Activated T-helper 17 cell treated with anti-CD3 and anti-CD28 coated beads, Interleukin-2, amount 50 U/mL, for 72 hours (primary cell): Measurements from ENCODE around the gene CHD2. TPM values are rescaled to one million over a fixed set of nuclear protein-coding genes. Genes with fewer than 3 reads are reported as not detected.
"Not testable (repeated sequence)": the region's sequence is repeated elsewhere in the genome, so short reads cannot be mapped to it uniquely, and the experiment has no call there.

ENCODE experiments used
- ATAC-seq: fragments of 150-1000 bp; cut with Tn5 transposase; replicated peaks from 2 replicates; pipeline ENCODE4 v1.10.0; 2021; ENCODE audit warnings: mild to moderate bottlenecking, moderate library complexity
- H3K27ac Mint-ChIP-seq: one replicate; pipeline ENCODE4 v1.8.0; 2022; ENCODE audit warnings: mixed read lengths
- H3K27me3 Mint-ChIP-seq: one replicate; pipeline ENCODE4 v1.8.0; 2022; ENCODE audit warnings: mixed read lengths
- H3K36me3 Mint-ChIP-seq: one replicate; pipeline ENCODE4 v1.8.0; 2022; ENCODE audit warnings: low read depth, mild to moderate bottlenecking, mixed read lengths
- H3K4me1 Mint-ChIP-seq: one replicate; pipeline ENCODE4 v1.8.0; 2022; ENCODE audit warnings: mixed read lengths
- H3K4me3 Mint-ChIP-seq: one replicate; pipeline ENCODE4 v1.8.0; 2022; ENCODE audit warnings: mild to moderate bottlenecking, mixed read lengths
- H3K9me3 Mint-ChIP-seq: one replicate; pipeline ENCODE4 v1.8.0; 2022; ENCODE audit warnings: mixed read lengths
- total RNA-seq, 2 donors: library from RNA; stranded (reverse); gene quantifications; one replicate each; pipeline ENCODE4 v1.2.3, GENCODE V29; 2022

The CHD2 gene
- total RNA-seq, 2 donors from 2014 or later, result 159 to 357 TPM

DNA sequence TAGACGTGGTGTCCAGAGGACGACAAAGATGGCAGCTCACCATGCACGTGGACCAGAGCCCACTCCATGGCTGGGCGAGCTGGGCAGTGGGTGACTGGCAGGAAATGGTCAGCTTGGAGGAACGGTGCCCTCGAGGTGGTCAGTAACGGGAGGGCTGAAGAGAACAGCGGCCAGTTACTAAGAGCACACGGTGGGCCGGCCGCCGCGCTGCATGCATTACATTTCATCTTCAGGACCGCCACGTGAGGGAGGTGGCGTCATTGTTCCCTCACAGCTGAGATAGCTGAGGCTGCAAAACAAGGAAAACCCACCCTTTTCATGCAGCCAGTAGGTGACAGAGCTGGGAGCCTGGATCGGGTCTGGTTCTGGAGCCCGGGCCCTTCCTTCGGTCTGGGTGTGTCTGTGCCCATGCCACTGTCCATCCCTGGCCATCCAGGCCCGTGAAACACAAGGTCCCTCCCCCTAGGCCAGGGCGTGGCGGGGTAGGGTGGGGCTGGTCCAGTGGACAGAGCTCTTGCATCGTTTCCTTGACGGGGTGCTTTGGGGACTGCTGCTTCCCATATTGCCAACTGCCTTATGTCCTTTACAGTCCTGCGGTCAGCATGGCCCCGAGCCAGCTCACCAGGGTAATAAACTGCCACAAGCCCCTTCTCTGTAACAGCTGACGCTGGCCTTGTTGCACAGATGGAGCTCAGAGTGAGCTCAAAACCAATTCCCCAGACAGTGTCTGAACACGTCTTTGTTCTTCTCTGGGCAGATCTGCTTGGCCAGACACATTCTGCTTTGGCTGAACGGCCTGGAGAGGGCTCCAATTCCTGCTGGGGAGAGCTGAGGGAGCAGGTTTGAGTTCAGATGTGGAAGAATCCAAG is 137.1 kb downstream of the CHD2 start:
- Mint-ChIP-seq H3K27me3 (no peaks in the 10 kb centered on the region), H3K4me1 (peaks cover 4% of the 10 kb centered on the region), H3K27ac (no peak overlapping the region), H3K36me3 (no peaks in the 10 kb centered on the region), H3K9me3 (no peaks in the 10 kb centered on the region), H3K4me3 (no peak overlapping the region)
- no peak for ATAC-seq

DNA sequence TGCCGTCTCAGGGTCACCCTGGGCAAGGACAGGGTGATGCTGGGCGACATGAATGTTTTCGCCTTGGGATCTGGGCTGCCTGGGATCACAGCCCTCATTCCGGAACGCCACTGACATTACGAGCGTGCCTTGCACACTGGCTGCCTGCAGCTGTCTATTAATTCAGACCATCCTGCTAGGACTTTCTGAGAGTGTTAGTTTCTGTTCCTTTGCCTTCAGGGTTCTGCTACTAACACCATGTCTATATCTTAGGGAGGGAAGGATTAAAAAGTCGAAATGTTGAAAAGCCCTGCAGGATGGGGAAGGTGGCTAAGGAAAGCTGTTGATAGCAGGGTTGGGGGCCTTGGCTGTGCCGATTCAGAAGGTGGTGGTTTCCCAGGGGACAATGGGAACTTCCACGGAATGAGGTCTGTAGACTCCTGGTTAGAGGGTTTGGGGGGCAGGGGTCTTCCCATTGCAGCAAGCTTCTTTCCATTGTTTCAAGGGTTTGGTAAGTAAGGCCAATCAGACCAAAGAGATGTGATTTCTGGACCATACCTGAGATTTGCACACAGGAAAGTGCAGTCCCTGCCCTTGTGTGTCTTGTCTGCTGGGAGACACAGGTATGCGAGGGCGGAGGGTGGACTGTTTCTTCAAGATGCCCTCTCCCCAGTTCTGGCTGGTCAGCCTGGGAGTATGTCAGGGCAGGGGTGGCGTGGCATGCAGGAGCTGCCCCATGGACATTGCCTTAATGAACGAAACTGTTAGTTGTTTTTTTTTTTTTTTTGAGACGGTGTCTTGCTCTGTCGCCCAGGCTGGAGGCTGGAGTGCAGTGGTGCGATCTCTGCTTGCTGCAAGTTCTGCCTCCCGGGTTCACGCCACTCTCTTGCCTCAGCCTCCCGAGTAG is 137.9 kb downstream of the CHD2 start:
- Mint-ChIP-seq H3K27me3 (no peaks in the 10 kb centered on the region), H3K27ac (no peak overlapping the region), H3K4me1 (peaks cover 4% of the 10 kb centered on the region), H3K9me3 (no peaks in the 10 kb centered on the region), H3K4me3 (no peak overlapping the region), H3K36me3 (no peaks in the 10 kb centered on the region)
- ATAC-seq, result no peak

- H3K9me3 Mint-ChIP-seq, H3K4me1 Mint-ChIP-seq, H3K4me3 Mint-ChIP-seq, H3K36me3 Mint-ChIP-seq, ATAC-seq, H3K27me3 Mint-ChIP-seq, H3K27ac Mint-ChIP-seq: not testable (repeated sequence)
These were observed 139.6 kb downstream of the CHD2 start for GRCh38 chr15:93039562-93040287.

DNA sequence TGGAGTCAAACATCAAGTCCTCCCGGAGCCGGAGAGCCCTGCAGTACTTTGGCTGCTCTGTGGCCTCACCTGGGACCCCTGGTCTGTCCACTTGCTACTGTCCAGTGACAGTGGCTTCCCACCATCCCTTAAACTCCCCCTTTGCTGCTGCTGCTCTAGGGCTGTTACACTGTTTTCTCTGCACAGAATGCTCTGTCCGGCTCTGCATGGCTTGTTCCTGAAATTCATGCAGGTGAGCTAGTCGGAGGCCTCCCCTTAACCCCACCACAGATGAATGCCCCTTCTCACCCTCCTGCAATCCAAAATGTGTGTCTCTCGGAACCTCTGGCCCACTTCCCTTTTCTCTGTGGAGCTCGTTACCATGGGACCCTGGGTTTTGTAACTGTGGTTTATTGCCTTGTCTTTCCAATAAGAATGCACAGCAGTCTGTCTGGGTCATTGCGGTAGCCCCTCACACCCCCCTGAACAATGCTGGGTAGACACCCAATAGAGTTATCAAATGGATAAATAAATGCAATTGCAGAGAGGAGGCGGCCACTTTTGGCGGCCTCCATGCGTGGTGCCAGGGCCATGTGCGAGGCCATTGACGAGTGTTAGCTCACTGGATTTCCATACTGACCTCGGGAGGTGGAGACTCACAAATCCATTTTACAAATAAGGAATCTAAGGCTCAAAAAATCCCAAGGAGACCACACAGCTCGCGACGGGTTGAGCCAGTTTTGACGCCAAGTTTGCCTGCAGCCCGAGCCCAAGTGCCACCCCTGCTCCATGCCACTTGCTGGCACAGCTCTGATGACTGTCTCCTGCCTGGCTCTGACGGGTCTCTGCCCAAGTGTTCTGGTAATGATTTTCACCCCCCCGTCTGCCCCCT is 140.4 kb downstream of the CHD2 start:
- H3K4me3 Mint-ChIP-seq, result no peak overlapping the region
- H3K4me1 Mint-ChIP-seq, result peaks cover 4% of the 10 kb centered on the region
- H3K27me3 Mint-ChIP-seq, result no peaks in the 10 kb centered on the region
- H3K36me3 Mint-ChIP-seq, result no peaks in the 10 kb centered on the region
- H3K9me3 Mint-ChIP-seq, result no peaks in the 10 kb centered on the region
- no peak overlapping the region for H3K27ac Mint-ChIP-seq
- no peak for ATAC-seq

DNA sequence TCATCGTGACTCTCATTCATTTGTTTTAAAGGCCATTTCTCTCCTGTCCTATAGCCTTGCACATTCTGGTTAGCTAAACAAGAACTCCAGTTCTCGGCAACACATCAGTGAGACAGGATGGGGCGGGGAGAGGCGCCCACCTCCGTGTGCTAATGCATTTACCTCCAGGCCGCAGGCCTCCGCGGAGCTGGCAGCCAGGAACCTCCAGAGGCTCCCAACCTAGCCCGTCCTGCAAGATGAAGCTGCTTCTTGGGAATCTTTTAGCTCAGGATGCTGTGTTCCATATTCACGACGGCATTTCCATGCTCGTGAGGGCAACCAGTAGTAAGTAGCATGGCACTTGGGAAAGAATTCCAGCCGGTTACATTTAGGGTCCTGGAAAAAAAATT is 141.0 kb downstream of the CHD2 start:
- ATAC-seq, result no peak
- H3K27ac Mint-ChIP-seq, result no peak overlapping the region
- no peaks in the 10 kb centered on the region for H3K27me3 Mint-ChIP-seq
- H3K9me3 Mint-ChIP-seq, result peaks cover 4% of the 10 kb centered on the region
- H3K4me1 Mint-ChIP-seq, result peaks cover under 1% of the 10 kb centered on the region
- H3K36me3 Mint-ChIP-seq, result no peaks in the 10 kb centered on the region
- no peak overlapping the region for H3K4me3 Mint-ChIP-seq

DNA sequence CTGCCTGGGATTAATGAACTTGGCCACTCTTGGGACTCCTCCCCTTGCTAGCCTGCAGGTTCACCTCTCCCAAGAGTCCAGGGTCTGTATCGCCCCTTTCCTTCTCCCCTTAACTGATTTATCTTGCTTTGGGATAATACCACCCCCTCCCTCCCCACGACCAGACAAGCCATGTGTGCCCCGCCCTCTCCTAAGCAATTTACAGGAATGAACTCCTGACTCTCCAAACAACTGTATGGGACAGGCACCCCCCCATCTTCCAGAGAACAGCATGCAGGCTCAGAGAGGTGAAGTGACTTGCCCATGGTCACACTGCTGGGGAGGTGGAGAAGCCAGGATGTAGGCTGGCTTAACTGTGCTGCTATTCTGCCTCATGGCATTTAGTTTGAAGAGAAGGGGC is 142.1 kb downstream of the CHD2 start:
- H3K9me3 Mint-ChIP-seq, result peaks cover 8% of the 10 kb centered on the region
- H3K27me3 Mint-ChIP-seq, result no peaks in the 10 kb centered on the region
- H3K36me3 Mint-ChIP-seq, result no peaks in the 10 kb centered on the region
- no peak overlapping the region for H3K27ac Mint-ChIP-seq
- ATAC-seq, result no peak
- H3K4me1 Mint-ChIP-seq, result no peaks in the 10 kb centered on the region
- H3K4me3 Mint-ChIP-seq, result no peak overlapping the region

- no peak overlapping the region for H3K4me3 Mint-ChIP-seq
- no peak for ATAC-seq
These were observed 142.7 kb downstream of the CHD2 start for GRCh38 chr15:93042691-93043378.

DNA sequence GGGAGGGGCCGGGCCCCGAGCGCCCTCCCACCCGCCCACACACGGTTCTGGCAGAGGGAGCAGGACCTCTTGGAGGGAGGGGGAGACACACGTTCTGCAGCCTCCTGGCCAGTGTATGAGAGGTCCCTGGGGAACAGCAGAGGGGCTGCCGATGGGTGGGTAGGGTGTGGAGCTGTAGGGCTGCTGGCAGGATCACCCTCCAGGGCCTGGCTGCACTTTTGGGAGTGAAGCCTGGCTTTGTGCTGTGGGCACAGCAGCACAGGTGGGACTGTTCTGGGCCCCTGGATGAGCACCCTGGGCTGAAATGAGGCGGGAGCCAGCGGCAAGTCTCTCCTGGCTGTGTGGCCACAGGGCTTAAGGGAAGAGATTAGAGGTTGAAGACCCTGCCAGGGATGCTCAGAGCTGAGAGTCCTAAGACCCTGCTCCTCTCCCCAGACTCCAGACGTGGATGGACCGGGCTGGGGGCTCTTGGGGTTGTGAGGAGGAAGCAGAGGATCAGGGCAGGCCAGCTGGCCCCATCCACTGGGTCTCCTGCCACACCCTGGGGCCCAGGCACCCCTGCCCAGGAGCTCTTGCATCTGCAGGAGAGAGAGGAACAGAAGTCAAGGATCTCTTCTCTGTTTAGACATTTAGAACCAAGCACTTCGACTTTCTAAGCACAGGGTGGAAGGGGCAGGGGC is 143.6 kb downstream of the CHD2 start:
- Mint-ChIP-seq H3K27me3 (no peaks in the 10 kb centered on the region), H3K9me3 (peaks cover 8% of the 10 kb centered on the region), H3K27ac (no peak overlapping the region), H3K4me3 (no peak overlapping the region), H3K4me1 (peaks cover 8% of the 10 kb centered on the region), H3K36me3 (no peaks in the 10 kb centered on the region)
- ATAC-seq, result no peak

More at GRCh38 chr15:93042691-93043378, 142.7 kb downstream of the CHD2 start:
- Mint-ChIP-seq H3K27me3 (no peaks in the 10 kb centered on the region), H3K4me1 (peaks cover 4% of the 10 kb centered on the region), H3K27ac (no peak overlapping the region), H3K9me3 (peaks cover 8% of the 10 kb centered on the region), H3K36me3 (no peaks in the 10 kb centered on the region)

DNA sequence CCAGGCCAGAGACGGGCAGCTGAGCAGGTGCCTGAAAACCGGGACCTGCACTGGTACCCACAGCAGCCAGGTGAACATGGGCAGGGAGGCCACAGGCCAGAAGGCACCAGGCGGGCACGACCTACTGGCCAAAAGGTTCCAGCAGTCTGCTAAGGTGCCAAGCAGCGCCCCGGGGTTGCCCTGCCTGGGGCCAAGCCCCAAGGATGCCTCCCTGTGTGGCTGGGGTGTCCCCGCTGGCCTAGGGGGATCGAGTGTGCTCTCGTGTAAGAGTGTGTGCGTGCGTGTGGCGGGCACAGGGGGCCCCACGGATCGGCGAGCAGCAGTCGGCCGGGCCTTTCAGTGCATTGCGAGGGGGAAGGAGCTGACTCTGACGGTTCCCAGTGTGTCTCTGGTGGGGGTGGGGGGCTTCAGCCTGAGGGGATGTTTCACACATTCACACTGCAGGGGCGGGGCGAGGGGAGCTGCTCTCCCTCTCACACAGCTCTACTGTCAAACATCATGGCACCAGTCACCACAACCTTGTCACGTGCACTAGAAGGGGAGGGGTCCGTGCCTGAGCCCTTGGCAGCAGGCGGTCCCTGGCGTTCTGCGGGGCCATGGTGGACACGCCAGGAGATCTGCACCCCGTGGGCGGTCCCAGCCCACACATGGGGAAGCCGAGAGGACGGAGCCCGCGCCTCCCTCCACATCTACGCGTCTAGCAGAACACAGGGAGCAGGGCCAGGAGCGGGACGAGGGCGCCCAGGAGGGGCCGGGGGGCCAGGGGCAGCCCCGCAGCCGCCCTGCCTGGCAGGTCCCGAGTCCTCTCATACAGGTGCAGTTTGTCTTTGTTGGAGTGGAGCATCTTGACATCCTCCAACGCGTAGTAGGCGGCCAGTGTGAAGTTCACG is 144.4 kb downstream of the CHD2 start:
- H3K4me1 Mint-ChIP-seq, result peaks cover 8% of the 10 kb centered on the region
- no peak for ATAC-seq
- H3K4me3 Mint-ChIP-seq, result no peak overlapping the region
- no peaks in the 10 kb centered on the region for H3K36me3 Mint-ChIP-seq
- H3K9me3 Mint-ChIP-seq, result peaks cover 8% of the 10 kb centered on the region
- no peak overlapping the region for H3K27ac Mint-ChIP-seq
- H3K27me3 Mint-ChIP-seq, result no peaks in the 10 kb centered on the region

GRCh38 chr15:93045191-93045785 is 145.2 kb downstream of the CHD2 start:
- Mint-ChIP-seq H3K4me3 (no peak overlapping the region), H3K27ac (no peak overlapping the region), H3K4me1 (peaks cover 8% of the 10 kb centered on the region), H3K9me3 (peaks cover 8% of the 10 kb centered on the region), H3K27me3 (no peaks in the 10 kb centered on the region), H3K36me3 (no peaks in the 10 kb centered on the region)
- ATAC-seq, result no peak

DNA sequence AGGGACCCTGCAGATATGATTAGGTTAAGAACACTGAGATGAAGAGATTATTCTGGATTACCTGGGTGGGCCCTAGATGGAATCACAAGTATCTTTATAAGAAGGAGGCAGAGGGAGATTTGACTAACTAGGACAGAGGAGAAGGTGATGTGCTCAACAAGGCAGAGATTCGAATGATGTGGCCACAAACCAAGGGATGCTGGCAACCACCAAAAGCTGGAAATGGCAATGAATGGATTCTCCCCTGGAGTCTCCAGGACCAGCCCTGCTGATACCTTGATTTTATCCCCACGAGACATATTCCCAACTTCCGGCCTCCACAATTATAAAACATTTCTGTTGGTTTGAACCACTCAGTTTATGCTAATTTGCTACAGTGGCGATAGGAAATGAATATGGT is 146.0 kb downstream of the CHD2 start:
- H3K27me3 Mint-ChIP-seq, result no peaks in the 10 kb centered on the region
- peaks cover 8% of the 10 kb centered on the region for H3K4me1 Mint-ChIP-seq
- no peak for ATAC-seq
- H3K4me3 Mint-ChIP-seq, result no peak overlapping the region
- H3K36me3 Mint-ChIP-seq, result no peaks in the 10 kb centered on the region
- H3K27ac Mint-ChIP-seq, result no peak overlapping the region
- H3K9me3 Mint-ChIP-seq, result peaks cover 8% of the 10 kb centered on the region

DNA sequence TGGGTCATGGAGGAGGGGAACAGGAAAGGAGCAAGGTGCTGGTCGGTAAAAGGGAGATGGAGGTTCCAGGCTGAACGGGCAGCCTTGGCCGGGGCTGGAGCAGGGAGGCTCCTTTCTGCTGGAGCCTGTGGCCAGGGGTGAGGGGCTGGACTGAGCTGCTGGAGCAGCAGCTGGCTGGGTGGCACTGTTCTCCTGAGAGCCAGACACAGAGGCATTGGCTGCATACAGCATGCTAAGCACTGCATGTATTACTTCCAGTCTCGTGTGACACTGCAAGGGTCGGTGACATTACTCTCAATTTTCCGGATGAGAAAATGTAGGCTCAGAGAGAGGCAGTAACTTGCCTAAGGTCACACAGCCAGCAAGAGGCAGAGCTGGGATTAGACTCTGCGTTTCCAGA is 146.6 kb downstream of the CHD2 start:
- no peak overlapping the region for H3K4me3 Mint-ChIP-seq
- no peaks in the 10 kb centered on the region for H3K36me3 Mint-ChIP-seq
- H3K27me3 Mint-ChIP-seq, result no peaks in the 10 kb centered on the region
- H3K9me3 Mint-ChIP-seq, result peaks cover 8% of the 10 kb centered on the region
- H3K27ac Mint-ChIP-seq, result no peak overlapping the region
- H3K4me1 Mint-ChIP-seq, result peaks cover 8% of the 10 kb centered on the region
- no peak for ATAC-seq
